GM19372 (cell line): ENCODE measurements around the gene CDC6.

Experiments used
- ATAC-seq: cut with Tn5 transposase; IDR thresholded peaks from one replicate; pipeline ENCODE4 v1.9.1; 2021; ENCODE audit warnings: mild to moderate bottlenecking, low read depth, moderate library complexity; ENCODE audit not compliant: unreplicated experiment

CDC6 gene

DNA sequence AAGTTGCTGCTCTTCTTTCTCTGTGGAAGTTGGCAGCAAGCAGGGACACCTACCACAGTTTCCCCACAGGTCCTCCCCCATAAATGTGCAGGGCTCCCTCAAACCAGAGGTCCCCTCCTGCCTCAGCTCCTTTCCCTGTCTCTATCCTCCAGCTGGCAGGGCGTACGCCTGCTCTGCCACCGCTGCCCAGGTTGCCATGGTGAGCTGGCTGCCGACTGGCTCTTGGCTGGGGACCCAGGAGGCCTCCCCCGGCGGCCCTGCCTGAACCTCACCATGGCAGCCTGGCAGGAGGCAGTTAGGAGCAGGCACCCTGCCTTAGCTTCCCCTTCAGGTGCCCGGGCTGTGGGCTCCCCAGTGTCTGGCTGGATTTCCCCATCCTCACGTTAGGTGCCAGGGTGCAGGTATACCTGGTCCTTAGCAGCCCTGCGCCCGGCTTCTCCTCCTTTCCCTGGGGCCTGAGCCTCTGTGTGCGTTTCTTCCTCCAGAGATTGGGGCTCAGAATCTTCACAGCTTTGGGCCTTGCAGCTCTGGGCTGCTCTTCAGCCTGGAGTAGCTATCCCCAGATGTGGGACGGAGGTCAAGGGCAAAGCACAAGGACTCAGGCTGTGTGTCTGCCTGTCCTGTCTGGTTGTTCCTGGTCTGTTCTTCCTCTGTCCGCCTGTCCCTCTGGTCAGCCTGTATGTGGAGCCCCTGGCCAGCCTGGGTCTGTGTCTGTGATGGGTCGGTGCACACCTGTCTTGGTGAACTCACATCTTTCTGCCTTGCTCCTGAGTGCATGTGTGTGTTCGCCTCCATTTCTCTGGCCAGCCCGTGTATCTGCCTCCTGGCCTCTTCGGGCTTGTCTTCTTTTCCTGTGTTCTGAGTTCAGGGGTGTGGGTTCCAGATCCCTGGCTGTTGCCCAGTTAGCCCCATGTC lies 61.1 kb downstream of the CDC6 start:
- ATAC-seq = no peak

DNA sequence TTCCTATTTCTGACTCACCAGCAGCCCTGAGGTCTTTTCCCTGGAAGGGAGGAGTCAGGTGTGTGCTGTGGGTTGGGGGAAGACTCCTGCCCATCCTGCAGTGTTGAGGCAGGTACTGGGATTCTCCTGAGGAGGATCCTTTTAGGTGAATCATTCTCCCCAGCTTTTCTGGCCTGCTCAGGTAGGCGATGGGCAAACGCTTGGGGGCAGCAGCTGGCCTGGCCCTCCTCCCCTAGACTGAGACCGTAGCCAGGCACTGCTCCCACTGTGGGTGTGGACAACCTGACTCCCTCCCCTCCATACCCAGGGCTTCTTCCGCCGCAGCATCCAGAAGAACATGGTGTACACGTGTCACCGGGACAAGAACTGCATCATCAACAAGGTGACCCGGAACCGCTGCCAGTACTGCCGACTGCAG lies 61.8 kb downstream of the CDC6 start:
- ATAC-seq = no peak

- ATAC-seq = no peak
These were observed 62.4 kb downstream of the CDC6 start for GRCh38 chr17:40349895-40350688.

GRCh38 chr17:40350689-40351358 lies 63.1 kb downstream of the CDC6 start:
- ATAC-seq = no peak

DNA sequence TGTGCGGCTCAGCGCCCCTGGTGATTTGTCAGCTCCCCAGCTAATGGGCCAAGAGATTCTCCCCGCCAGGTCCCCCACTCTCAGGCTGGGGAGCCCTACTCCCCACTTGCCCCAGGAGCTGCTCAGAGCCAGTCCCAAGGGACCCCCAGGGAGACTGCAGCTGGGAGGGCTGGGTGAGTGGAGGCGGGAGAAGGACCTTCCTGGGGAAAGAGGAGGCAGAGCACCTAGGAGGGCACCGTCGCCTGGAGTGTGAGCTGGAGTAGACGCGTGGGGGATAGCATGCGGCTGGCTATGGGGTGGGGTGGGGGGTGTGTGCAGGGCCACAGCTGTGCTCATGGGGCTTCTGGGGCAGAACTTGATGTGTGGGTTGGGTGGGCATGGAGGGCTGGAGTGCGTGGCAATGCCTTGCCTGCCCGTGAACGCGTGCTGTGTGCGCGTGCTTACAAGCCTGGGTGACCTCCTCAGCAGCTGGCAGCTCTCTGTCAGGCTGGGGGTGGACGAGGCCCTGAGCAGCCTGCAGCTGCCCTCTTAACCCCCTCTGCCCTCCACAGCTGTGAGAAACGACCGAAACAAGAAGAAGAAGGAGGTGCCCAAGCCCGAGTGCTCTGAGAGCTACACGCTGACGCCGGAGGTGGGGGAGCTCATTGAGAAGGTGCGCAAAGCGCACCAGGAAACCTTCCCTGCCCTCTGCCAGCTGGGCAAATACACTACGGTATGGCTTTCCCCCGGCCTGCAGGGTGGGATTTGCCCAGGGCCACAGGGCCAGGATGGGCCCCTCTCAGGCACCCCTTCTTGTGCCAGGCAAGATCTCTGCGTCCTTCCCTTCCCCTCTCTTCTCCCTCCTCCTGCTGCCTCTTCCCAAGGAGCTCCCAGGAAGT lies 63.9 kb downstream of the CDC6 start:
- no peak for ATAC-seq

- ATAC-seq = no peak
These were observed 64.6 kb downstream of the CDC6 start for GRCh38 chr17:40352237-40352778.

DNA sequence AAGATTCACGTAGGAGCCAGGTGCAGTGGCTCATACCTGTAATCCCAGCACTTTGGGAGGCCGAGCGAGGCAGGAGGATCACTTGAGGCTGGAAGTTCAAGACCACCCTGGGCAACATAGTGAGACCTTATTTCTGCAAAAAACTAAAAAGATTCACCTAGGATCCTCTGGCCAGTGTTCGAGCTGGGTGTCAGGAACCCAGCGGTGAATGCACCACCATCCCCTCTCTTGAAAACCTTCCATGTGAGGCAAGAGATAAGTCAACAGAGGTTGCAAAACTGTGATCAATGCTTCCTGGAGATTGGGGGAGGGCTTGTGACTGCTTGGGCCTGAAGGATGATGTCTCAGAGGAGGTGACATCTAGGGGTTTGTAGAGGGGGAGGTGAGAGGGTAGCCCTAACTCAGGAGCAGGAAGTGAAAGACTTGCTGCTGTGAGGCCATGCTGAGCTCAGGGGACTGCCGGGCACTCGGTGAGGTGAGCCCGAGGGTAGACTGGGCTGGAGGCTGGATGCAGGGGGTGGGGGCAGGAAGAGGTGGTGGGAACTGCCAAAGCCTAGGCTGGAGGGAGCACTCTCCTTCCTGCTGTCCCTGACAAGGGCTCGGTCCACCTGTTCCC lies 65.2 kb downstream of the CDC6 start:
- ATAC-seq = no peak
